MM.1S (cell line): ENCODE results near the gene DAB1.

ENCODE experiments used
- DNase-seq: peaks from one replicate; pipeline ENCODE4 v3.0.0-alpha.2; 2015
- H2AFZ ChIP-seq: fragments of 300-600 bp; sonication (generic); 2 replicates; pipeline ENCODE4 v1.6.0; 2016; ENCODE audit warnings: antibody characterized with exemption, low read length
- H3F3A ChIP-seq: fragments of 300-600 bp; sonication (generic); 2 replicates; pipeline ENCODE4 v1.6.1; 2016; ENCODE audit warnings: mild to moderate bottlenecking, antibody characterized with exemption, low read length, moderate library complexity, mixed read lengths; ENCODE audit not compliant: insufficient read depth
- H3K27ac ChIP-seq: fragments of 300-600 bp; sonication (generic); 2 replicates; pipeline ENCODE4 v1.5.1; 2016; ENCODE audit warnings: mild to moderate bottlenecking, low read length
- H3K27me3 ChIP-seq: fragments of 300-600 bp; sonication (generic); replicated peaks from 2 replicates; pipeline ENCODE4 v1.6.0; 2016; ENCODE audit warnings: low read length; ENCODE audit not compliant: insufficient read depth
- H3K36me3 ChIP-seq: fragments of 300-600 bp; sonication (generic); replicated peaks from 2 replicates; pipeline ENCODE4 v1.6.1; 2016; ENCODE audit warnings: mild to moderate bottlenecking, low read length, mixed read lengths; ENCODE audit not compliant: insufficient read depth
- H3K4me1 ChIP-seq: fragments of 300-600 bp; sonication (generic); 2 replicates; pipeline ENCODE4 v1.6.1; 2016; ENCODE audit warnings: low read length, mixed read lengths
- H3K4me2 ChIP-seq: fragments of 300-600 bp; sonication (generic); 2 replicates; pipeline ENCODE4 v1.6.0; 2016; ENCODE audit warnings: low read depth, low read length
- H3K4me3 ChIP-seq: fragments of 300-600 bp; sonication (generic); 2 replicates; pipeline ENCODE4 v1.5.1; 2016; ENCODE audit warnings: low read length, mixed read lengths
- H3K79me2 ChIP-seq: fragments of 300-600 bp; sonication (generic); 2 replicates; pipeline ENCODE4 v1.6.1; 2016; ENCODE audit warnings: mixed run types, low read length, mixed read lengths
- H3K9ac ChIP-seq: fragments of 300-600 bp; sonication (generic); 2 replicates; pipeline ENCODE4 v1.6.1; 2016; ENCODE audit warnings: low read length, mixed read lengths
- H3K9me2 ChIP-seq: fragments of 300-600 bp; sonication (generic); replicated peaks from 2 replicates; pipeline ENCODE4 v1.6.1; 2016; ENCODE audit warnings: mild to moderate bottlenecking, low read length, mixed read lengths; ENCODE audit not compliant: insufficient read depth
- H3K9me3 ChIP-seq: fragments of 300-600 bp; sonication (generic); replicated peaks from 2 replicates; pipeline ENCODE4 v1.6.1; 2016; ENCODE audit warnings: mild to moderate bottlenecking, low read length, mixed read lengths; ENCODE audit not compliant: insufficient read depth
- H4K20me1 ChIP-seq: fragments of 300-600 bp; sonication (generic); 2 replicates; pipeline ENCODE4 v1.6.1; 2016; ENCODE audit warnings: mild to moderate bottlenecking, low read length, moderate library complexity, mixed read lengths; ENCODE audit not compliant: insufficient read depth
- EZH2 ChIP-seq: fragments of 300-600 bp; sonication (generic); optimal IDR thresholded peaks from 2 replicates; pipeline ENCODE3; 2017; ENCODE audit warnings: low read depth, mild to moderate bottlenecking, antibody characterized with exemption, low read length, mixed read lengths
- EZH2phosphoT487 ChIP-seq: fragments of 300-600 bp; sonication (generic); IDR thresholded peaks from 2 replicates; pipeline ENCODE4 v1.6.1; 2018; ENCODE audit warnings: antibody characterized with exemption, low read length
- TF ChIP-seq, protein P1 (sequence below): fragments of 300-600 bp; sonication (generic); IDR thresholded peaks from 2 replicates; pipeline ENCODE4 v1.5.1; 2016; ENCODE audit warnings: antibody characterized with exemption, low read length, mixed read lengths

The DAB1 gene

DNA sequence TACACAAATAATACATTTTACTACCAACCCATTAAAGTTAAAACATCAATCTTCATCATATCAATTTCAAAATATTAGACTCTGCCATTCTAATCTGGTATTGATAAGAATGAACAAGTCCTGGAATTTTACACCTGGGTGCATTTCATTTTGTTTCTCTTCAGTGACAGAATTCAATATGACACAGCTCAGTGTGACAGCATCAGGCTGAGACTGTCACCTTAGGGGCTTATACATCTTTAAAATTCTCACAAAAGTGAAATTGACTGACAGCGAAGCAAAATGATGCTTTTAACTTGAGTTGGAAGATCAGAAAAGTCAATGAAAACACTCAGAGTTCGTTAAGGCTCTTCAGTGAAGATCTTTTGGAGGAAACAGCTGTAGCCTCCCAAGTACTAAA, 213.0 kb downstream of the DAB1 start:
- Histone ChIP-seq H3K27me3 (no peaks in the 10 kb centered on the region), H3K4me3 (no peak overlapping the region), H3K4me1 (no peaks in the 10 kb centered on the region), H3K9me3 (no peaks in the 10 kb centered on the region), H3K9me2 (no peaks in the 10 kb centered on the region), H4K20me1 (no peaks in the 10 kb centered on the region), H3K9ac (no peak overlapping the region), H2AFZ (no peak overlapping the region), H3F3A (no peaks in the 10 kb centered on the region), H3K79me2 (no peaks in the 10 kb centered on the region), H3K4me2 (no peak overlapping the region), H3K36me3 (no peaks in the 10 kb centered on the region), H3K27ac (no peak overlapping the region)
- DNase-seq: no peak
- TF ChIP-seq, protein P1, sequence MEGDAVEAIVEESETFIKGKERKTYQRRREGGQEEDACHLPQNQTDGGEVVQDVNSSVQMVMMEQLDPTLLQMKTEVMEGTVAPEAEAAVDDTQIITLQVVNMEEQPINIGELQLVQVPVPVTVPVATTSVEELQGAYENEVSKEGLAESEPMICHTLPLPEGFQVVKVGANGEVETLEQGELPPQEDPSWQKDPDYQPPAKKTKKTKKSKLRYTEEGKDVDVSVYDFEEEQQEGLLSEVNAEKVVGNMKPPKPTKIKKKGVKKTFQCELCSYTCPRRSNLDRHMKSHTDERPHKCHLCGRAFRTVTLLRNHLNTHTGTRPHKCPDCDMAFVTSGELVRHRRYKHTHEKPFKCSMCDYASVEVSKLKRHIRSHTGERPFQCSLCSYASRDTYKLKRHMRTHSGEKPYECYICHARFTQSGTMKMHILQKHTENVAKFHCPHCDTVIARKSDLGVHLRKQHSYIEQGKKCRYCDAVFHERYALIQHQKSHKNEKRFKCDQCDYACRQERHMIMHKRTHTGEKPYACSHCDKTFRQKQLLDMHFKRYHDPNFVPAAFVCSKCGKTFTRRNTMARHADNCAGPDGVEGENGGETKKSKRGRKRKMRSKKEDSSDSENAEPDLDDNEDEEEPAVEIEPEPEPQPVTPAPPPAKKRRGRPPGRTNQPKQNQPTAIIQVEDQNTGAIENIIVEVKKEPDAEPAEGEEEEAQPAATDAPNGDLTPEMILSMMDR: no peak
- TF ChIP-seq EZH2 (no peak), EZH2phosphoT487 (no peak)

GRCh38 chr1:57209495-57209894, 214.4 kb downstream of the DAB1 start:
- H4K20me1 ChIP-seq: no peaks in the 10 kb centered on the region
- DNase-seq: no peak
- TF ChIP-seq, protein P1: no peak
- TF ChIP-seq EZH2phosphoT487 (no peak), EZH2 (no peak)
- no peak overlapping the region for H3K27ac ChIP-seq
- H3K9me3 ChIP-seq: no peaks in the 10 kb centered on the region
- no peak overlapping the region for H3K4me3 ChIP-seq
- H3K79me2 ChIP-seq: no peaks in the 10 kb centered on the region
- H2AFZ ChIP-seq: no peak overlapping the region
- no peaks in the 10 kb centered on the region for H3F3A ChIP-seq
- H3K4me2 ChIP-seq: no peak overlapping the region
- no peaks in the 10 kb centered on the region for H3K36me3 ChIP-seq
- H3K9ac ChIP-seq: no peak overlapping the region
- no peaks in the 10 kb centered on the region for H3K27me3 ChIP-seq
- H3K4me1 ChIP-seq: no peaks in the 10 kb centered on the region
- no peaks in the 10 kb centered on the region for H3K9me2 ChIP-seq

DNA sequence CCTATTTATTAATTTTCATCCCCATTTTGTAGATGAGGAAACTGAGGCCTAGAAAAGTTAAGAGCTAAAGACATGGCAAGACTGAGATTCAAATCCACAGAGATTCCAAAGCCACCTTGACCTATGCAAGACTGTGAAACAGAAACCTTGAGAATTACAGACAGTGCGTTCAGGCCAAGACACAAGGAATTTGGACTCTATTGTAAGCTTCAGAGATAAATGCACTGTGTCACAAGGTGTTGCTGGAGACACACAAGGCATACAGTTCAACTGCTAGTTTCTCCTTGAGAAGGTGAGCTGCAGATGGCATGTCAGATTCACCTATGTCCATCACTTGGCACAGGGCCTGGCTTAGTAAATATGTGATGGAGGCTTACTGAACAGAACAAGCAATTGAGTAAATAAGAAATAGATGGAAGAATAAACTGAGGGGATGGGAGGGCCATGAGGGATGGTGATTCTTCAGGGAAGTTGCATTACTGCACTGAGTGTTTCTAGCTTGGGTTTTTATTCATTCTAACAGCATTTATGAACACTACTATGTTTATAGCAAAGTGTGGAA, 215.0 kb downstream of the DAB1 start:
- Histone ChIP-seq H2AFZ (no peak overlapping the region), H3F3A (no peaks in the 10 kb centered on the region), H3K27me3 (no peaks in the 10 kb centered on the region), H3K4me3 (no peak overlapping the region), H3K36me3 (no peaks in the 10 kb centered on the region), H3K9me3 (no peaks in the 10 kb centered on the region), H4K20me1 (no peaks in the 10 kb centered on the region), H3K79me2 (no peaks in the 10 kb centered on the region), H3K4me1 (no peaks in the 10 kb centered on the region), H3K27ac (no peak overlapping the region), H3K9ac (no peak overlapping the region), H3K9me2 (no peaks in the 10 kb centered on the region), H3K4me2 (no peak overlapping the region)
- TF ChIP-seq, protein P1: no peak
- TF ChIP-seq EZH2phosphoT487: no peak
- no peak for TF ChIP-seq EZH2
- DNase-seq: no peak
